Thyroid gland (tissue), 4 donors: ENCODE measurements around the gene HRH4.

Experiments used
- CTCF ChIP-seq, 6 experiments: fragments of 200-600 bp in 3 of 6; fragments of 450-650 bp in 3 of 6; sonication (generic) in 3 of 6; IDR thresholded peaks; one replicate each; pipeline ENCODE4 v1.5.1; 2016 to 2019; ENCODE audit warnings: antibody characterized with exemption in 6 of 6, mild to moderate bottlenecking in 2 of 6, inconsistent platforms in 1 of 6, moderate library complexity in 1 of 6
- POLR2A ChIP-seq, 2 donors: fragments of 450-650 bp; IDR thresholded peaks; one replicate each; pipeline ENCODE4 v1.6.1; 2017; ENCODE audit warnings: antibody characterized with exemption in 2 of 2, mild to moderate bottlenecking in 2 of 2, moderate library complexity in 1 of 2

GRCh38 chr18:24420551-24420950 is 39.9 kb upstream of the HRH4 start:
- TF ChIP-seq CTCF (IDR thresholded peaks at IDR 0.05) = no peak
- no peak for TF ChIP-seq POLR2A (IDR thresholded peaks at IDR 0.05)
